IMR-90 (cell line): Measurements from ENCODE around the gene GKN2. TPM values are rescaled to one million over a fixed set of nuclear protein-coding genes. Genes with fewer than 3 reads are reported as not detected.
A peak's percentile ranks its signal among the peaks of the same experiment; 100 is the strongest.

ENCODE experiments used
- ATAC-seq: fragments of 200-7000 bp; cut with Tn5 transposase; 2 replicates; pipeline ENCODE4 v1.9.1; 2020; ENCODE audit warnings: low read depth, mild to moderate bottlenecking, moderate library complexity
- BruUV-seq: library from RNA; stranded (reverse); fragments of 400-500 nt; replicated peaks from 2 replicates; lab custom pipeline; 2021; lab: Mats Ljungman, UMichigan
- CTCF ChIA-PET: fragments of 300-600 bp; formaldehyde crosslinking; extraction: SDS; loops from one replicate; lab custom pipeline; 2021; ENCODE audit warnings: antibody characterized with exemption; lab: Yijun Ruan, JAX
- POLR2A ChIA-PET: fragments of 300-600 bp; sonication (Branson Sonifier 250); formaldehyde crosslinking; loops from one replicate; lab custom pipeline; 2022; ENCODE audit warnings: antibody characterized with exemption; ENCODE audit not compliant: unreplicated experiment; lab: Charles Lee
- DNase-seq: peaks from one replicate; pipeline ENCODE4 v3.0.0; 2013
- H2AFZ ChIP-seq: replicated peaks from 2 replicates; pipeline ENCODE3; 2013; ENCODE audit warnings: low read length, mild to moderate bottlenecking; ENCODE audit not compliant: poor library complexity
- H2AK5ac ChIP-seq: 2 replicates; pipeline ENCODE4 v1.6.1; 2013; ENCODE audit warnings: low read depth, low read length, inconsistent platforms
- H2AK9ac ChIP-seq: replicated peaks from 2 replicates; pipeline ENCODE3; 2013; ENCODE audit warnings: mild to moderate bottlenecking, low read depth, low read length, moderate library complexity; ENCODE audit not compliant: poor library complexity
- H2BK120ac ChIP-seq: 2 replicates; pipeline ENCODE4 v1.6.1; 2013; ENCODE audit warnings: low read depth, low read length, inconsistent platforms
- H2BK15ac ChIP-seq: 3 replicates; pipeline ENCODE4 v1.6.1; 2013; ENCODE audit warnings: low read depth, low read length, inconsistent platforms
- H2BK20ac ChIP-seq: 2 replicates; pipeline ENCODE4 v1.6.1; 2013; ENCODE audit warnings: low read depth, mild to moderate bottlenecking, inconsistent platforms, low read length, moderate library complexity
- H2BK5ac ChIP-seq: 2 replicates; pipeline ENCODE4 v1.6.1; 2013; ENCODE audit warnings: mild to moderate bottlenecking, low read depth, low read length, inconsistent platforms; ENCODE audit not compliant: poor library complexity, severe bottlenecking
- H3K14ac ChIP-seq: replicated peaks from 2 replicates; pipeline ENCODE4 v1.6.1; 2013; ENCODE audit warnings: low read depth, low read length, inconsistent platforms
- H3K18ac ChIP-seq: 2 replicates; pipeline ENCODE4 v1.6.1; 2013; ENCODE audit warnings: low read depth, low read length, control low read depth
- H3K23ac ChIP-seq: 2 replicates; pipeline ENCODE4 v1.6.1; 2013; ENCODE audit warnings: low read depth, low read length, inconsistent platforms
- H3K27ac ChIP-seq: 2 replicates; pipeline ENCODE4 v1.5.1; 2013; ENCODE audit warnings: mild to moderate bottlenecking, control low read depth, low read length; ENCODE audit not compliant: insufficient read depth
- H3K27me3 ChIP-seq: 2 replicates; pipeline ENCODE4 v1.6.1; 2013; ENCODE audit warnings: low read length; ENCODE audit not compliant: control insufficient read depth, insufficient read depth
- H3K36me3 ChIP-seq: 2 replicates; pipeline ENCODE4 v1.6.1; 2013; ENCODE audit warnings: low read length, mixed read lengths; ENCODE audit not compliant: control insufficient read depth, insufficient read depth
- H3K4ac ChIP-seq: 2 replicates; pipeline ENCODE4 v1.6.1; 2013; ENCODE audit warnings: low read depth, low read length, inconsistent platforms
- H3K4me1 ChIP-seq: 2 replicates; pipeline ENCODE4 v1.6.1; 2013; ENCODE audit warnings: low read length, mixed read lengths; ENCODE audit not compliant: control insufficient read depth, insufficient read depth
- H3K4me2 ChIP-seq: 2 replicates; pipeline ENCODE4 v1.6.1; 2013; ENCODE audit warnings: low read depth, mild to moderate bottlenecking, control low read depth, low read length, moderate library complexity
- H3K4me3 ChIP-seq: 2 replicates; pipeline ENCODE4 v1.5.1; 2013; ENCODE audit warnings: low read depth, mild to moderate bottlenecking, control low read depth, low read length, moderate library complexity; ENCODE audit not compliant: insufficient read depth
- H3K56ac ChIP-seq: 2 replicates; pipeline ENCODE4 v1.6.1; 2013; ENCODE audit warnings: low read length, inconsistent platforms; ENCODE audit not compliant: insufficient read depth; ENCODE audit errors: extremely low read depth
- H3K79me1 ChIP-seq, 2 experiments: 2 replicates each; pipeline ENCODE4 v1.6.1; 2013; ENCODE audit warnings: low read length in 2 of 2, inconsistent platforms in 1 of 2, low read depth in 1 of 2
- H3K9ac ChIP-seq: 2 replicates; pipeline ENCODE4 v1.6.1; 2013; ENCODE audit warnings: low read depth, low read length, control low read depth
- H3K9me1 ChIP-seq: 2 replicates; pipeline ENCODE4 v1.6.1; 2013; ENCODE audit warnings: low read length, inconsistent platforms; ENCODE audit not compliant: insufficient read depth
- H3K9me3 ChIP-seq: 2 replicates; pipeline ENCODE4 v1.6.1; 2013; ENCODE audit warnings: low read length; ENCODE audit not compliant: control insufficient read depth, insufficient read depth
- H4K20me1 ChIP-seq: 2 replicates; pipeline ENCODE4 v1.6.1; 2013; ENCODE audit warnings: low read length, inconsistent platforms; ENCODE audit not compliant: insufficient read depth
- H4K5ac ChIP-seq: 2 replicates; pipeline ENCODE4 v1.6.1; 2013; ENCODE audit warnings: mild to moderate bottlenecking, low read depth, low read length, control low read depth
- H4K8ac ChIP-seq, 2 experiments: 2 replicates each; pipeline ENCODE4 v1.6.1; 2013; ENCODE audit warnings: low read depth in 2 of 2, low read length in 2 of 2, control low read depth in 1 of 2, inconsistent platforms in 1 of 2
- H4K91ac ChIP-seq: 2 replicates; pipeline ENCODE4 v1.6.1; 2013; ENCODE audit warnings: low read depth, low read length, inconsistent platforms; ENCODE audit not compliant: insufficient read depth
- CHD1 ChIP-seq: IDR thresholded peaks from 2 replicates; pipeline ENCODE4 v1.6.1; 2012; ENCODE audit warnings: low read depth, low read length, improper control_type of control experiment
- FOS ChIP-seq: fragments of 150-350 bp; IDR thresholded peaks from 2 replicates; pipeline ENCODE4 v1.6.1; 2016; ENCODE audit warnings: low read depth, low read length
- MAFK ChIP-seq: IDR thresholded peaks from 2 replicates; pipeline ENCODE4 v1.6.1; 2012; ENCODE audit warnings: low read depth, low read length, improper control_type of control experiment
- MXI1 ChIP-seq: IDR thresholded peaks from 2 replicates; pipeline ENCODE4 v1.6.1; 2012; ENCODE audit warnings: low read depth, mild to moderate bottlenecking, low read length, moderate library complexity, borderline replicate concordance
- NFE2L2 ChIP-seq: fragments of 150-350 bp; IDR thresholded peaks from 2 replicates; pipeline ENCODE4 v1.6.1; 2016; ENCODE audit warnings: low read depth, mild to moderate bottlenecking, low read length
- RAD21 ChIP-seq: IDR thresholded peaks from 2 replicates; pipeline ENCODE4 v1.6.1; 2012; ENCODE audit warnings: low read length, improper control_type of control experiment
- RFX5 ChIP-seq: IDR thresholded peaks from 2 replicates; pipeline ENCODE4 v1.8.0; 2012; ENCODE audit warnings: low read depth, mild to moderate bottlenecking, low read length, moderate library complexity
- WGBS, 2 experiments: methylation state at CpG; one replicate each; pipeline versions ENCODE4 v1.1.5 to v1.1.7; 2013; ENCODE audit warnings: missing lambda C conversion rate in 2 of 2; ENCODE audit not compliant: insufficient read length in 1 of 2; ENCODE audit errors: extremely low coverage in 2 of 2; 5-methylcytosine and 5-hydroxymethylcytosine counted together
- dilution Hi-C: fragments of 300-500 bp; cut with HindIII; formaldehyde crosslinking; loops from one replicate; pipeline ENCODE4 v1.14.3; 2018; ENCODE audit warnings: low sequenced_read_pairs; ENCODE audit not compliant: unreplicated experiment
- in situ Hi-C: fragments of 300-500 bp; cut with MboI; formaldehyde crosslinking; loops from 3 replicates; pipeline ENCODE4 v1.14.3; 2019; ENCODE audit warnings: low sequenced_read_pairs, inconsistent platforms, mixed read lengths
- intact Hi-C: fragments of 100-400 bp; cut with micrococcal nuclease; formaldehyde crosslinking; loops from 2 replicates; pipeline ENCODE4 v1.10.0; 2022
- polyA plus RNA-seq, 3 experiments: library from polyadenylated mRNA; depleted of rRNA; stranded (reverse); fragments of >200 nt; gene quantifications; 2 replicates each; pipeline ENCODE4 v1.2.3, GENCODE V29; 2012; ENCODE audit warnings: low replicate concordance in 1 of 3
- total RNA-seq: library from RNA; depleted of rRNA; stranded (reverse); fragments of >200 nt; gene quantifications from 2 replicates; pipeline ENCODE4 v1.2.3, GENCODE V29; 2012
- TF ChIP-seq, protein P1 (sequence below): fragments of 150-350 bp; IDR thresholded peaks from 2 replicates; pipeline ENCODE4 v1.6.1; 2016; ENCODE audit warnings: low read depth, mild to moderate bottlenecking, low read length, moderate library complexity, borderline replicate concordance

GKN2 gene
- total and polyA plus RNA-seq, 2 of the 4 experiments (the other 2 are of a cell fraction), result not detected

DNA sequence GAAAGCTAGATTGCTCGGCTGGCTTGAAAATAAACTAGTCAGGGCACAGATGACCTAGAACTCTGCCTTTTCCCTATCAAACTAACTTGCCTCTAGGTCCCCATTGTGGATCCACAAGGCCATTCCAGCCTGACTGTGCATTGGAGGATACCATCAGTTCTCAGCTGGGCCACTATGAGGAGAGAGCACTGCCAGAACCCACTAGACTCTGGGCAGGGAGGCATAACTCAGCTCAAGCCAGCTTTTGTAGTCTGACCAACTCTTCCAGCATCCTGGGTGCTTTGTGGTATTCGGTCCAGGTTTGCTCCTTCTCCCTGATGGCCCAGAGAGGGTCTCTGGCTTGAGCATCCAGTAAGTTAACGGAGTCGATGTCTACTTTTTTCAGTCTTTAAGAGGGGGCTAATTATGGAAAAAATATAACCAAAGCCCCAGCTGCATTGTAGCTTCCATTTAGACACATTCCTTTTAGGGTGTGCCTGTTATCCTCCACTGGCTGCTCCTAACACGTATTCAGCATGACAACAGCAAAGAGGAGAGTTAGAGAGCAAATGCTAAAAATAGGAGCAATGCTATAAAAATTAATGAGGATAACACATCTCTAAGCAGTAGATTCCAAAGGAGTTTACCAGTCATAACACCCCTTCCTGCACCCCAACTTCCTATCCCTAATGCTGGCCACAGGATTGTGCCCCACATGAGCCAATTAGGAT lies 15.2 kb downstream of the GKN2 start:
- H4K20me1 ChIP-seq, result no peaks in the 10 kb centered on the region
- peak overlapping the region; percentile 46; the same call in 2 of the 3 replicates for H2BK15ac ChIP-seq
- CTCF ChIA-PET, result no interaction called here
- peak overlapping the region; percentile 94 for H2BK120ac ChIP-seq
- TF ChIP-seq MXI1 (no peak), NFE2L2 (no peak), CHD1 (no peak), RAD21 (no peak), FOS (no peak), RFX5 (no peak), MAFK (no peak)
- TF ChIP-seq, protein P1, sequence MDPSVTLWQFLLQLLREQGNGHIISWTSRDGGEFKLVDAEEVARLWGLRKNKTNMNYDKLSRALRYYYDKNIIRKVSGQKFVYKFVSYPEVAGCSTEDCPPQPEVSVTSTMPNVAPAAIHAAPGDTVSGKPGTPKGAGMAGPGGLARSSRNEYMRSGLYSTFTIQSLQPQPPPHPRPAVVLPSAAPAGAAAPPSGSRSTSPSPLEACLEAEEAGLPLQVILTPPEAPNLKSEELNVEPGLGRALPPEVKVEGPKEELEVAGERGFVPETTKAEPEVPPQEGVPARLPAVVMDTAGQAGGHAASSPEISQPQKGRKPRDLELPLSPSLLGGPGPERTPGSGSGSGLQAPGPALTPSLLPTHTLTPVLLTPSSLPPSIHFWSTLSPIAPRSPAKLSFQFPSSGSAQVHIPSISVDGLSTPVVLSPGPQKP, result no peak
- ATAC-seq, result peak; percentile 12; the same call in 1 of the 2 replicates
- no peak overlapping the region for H3K56ac ChIP-seq
- peaks cover 23% of the 10 kb centered on the region for H3K4me1 ChIP-seq
- H2AK9ac ChIP-seq, result peak overlapping the region; percentile 26
- H3K27ac ChIP-seq, result no peak overlapping the region
- in situ Hi-C loops (no loop called here), dilution Hi-C loops (no loop called here), intact Hi-C loops (no loop called here)
- no peaks in the 10 kb centered on the region for H3K36me3 ChIP-seq
- no peak for DNase-seq
- H2BK20ac ChIP-seq, result peak overlapping the region; percentile 98
- H4K5ac ChIP-seq, result peak overlapping the region; percentile 76
- no CpG with 5 or more reads among the region's 5 CpGs for WGBS, 2 experiments
- H3K9me1 ChIP-seq, result peaks cover 22% of the 10 kb centered on the region
- H3K79me1 ChIP-seq, result no peaks in the 10 kb centered on the region
- peak overlapping the region; percentile 86 for H3K4ac ChIP-seq
- H3K14ac ChIP-seq, result peak overlapping the region; percentile 91
- no TSS peak for BruUV-seq
- POLR2A ChIA-PET, result no interaction called here
- H3K4me2 ChIP-seq, result no peak overlapping the region
- H4K91ac ChIP-seq, result peak overlapping the region; percentile 34
- H3K9ac ChIP-seq, result no peak overlapping the region
- H2AFZ ChIP-seq, result peak overlapping the region; percentile 73
- H3K9me3 ChIP-seq, result 0 out of 2 replicates have a peak, but pooled peaks cover under 1% of the 10 kb centered on the region
- H3K23ac ChIP-seq, result peak overlapping the region; percentile 31; the same call in 1 of the 2 replicates
- peak overlapping the region; percentile 74 for H2AK5ac ChIP-seq
- peak overlapping the region; percentile 66 for H3K18ac ChIP-seq
- no peaks in the 10 kb centered on the region for H3K27me3 ChIP-seq
- peak overlapping the region; percentile 6 to 82; a peak in 3 of 4 replicates for H4K8ac ChIP-seq
- H2BK5ac ChIP-seq, result peak overlapping the region; percentile 51
- no peak overlapping the region for H3K4me3 ChIP-seq
